ENCODE results near the gene JAK1.
A peak's percentile ranks its signal among the peaks of the same experiment; 100 is the strongest.

Gene JAK1

GRCh38 chr1:64979358-64979757 lies 13.0 kb upstream of the JAK1 start:
- DNase-seq, result no peak

GRCh38 chr1:64976361-64976760 lies 10.0 kb upstream of the JAK1 start:
- DNase-seq, result no peak

GRCh38 chr1:64975740-64976139 lies 9.4 kb upstream of the JAK1 start:
- DNase-seq, result no peak

GRCh38 chr1:64975127-64975526 lies 8.8 kb upstream of the JAK1 start:
- DNase-seq, result no peak

GRCh38 chr1:64974288-64974825 lies 8.0 kb upstream of the JAK1 start:
- peak; percentile 72 for DNase-seq

GRCh38 chr1:64973061-64973647 lies 6.8 kb upstream of the JAK1 start:
- no peak for DNase-seq

- no peak for DNase-seq
Observed at GRCh38 chr1:64969305-64970046, 3.1 kb upstream of the JAK1 start.

GRCh38 chr1:64967381-64967780 lies 1.0 kb upstream of the JAK1 start:
- DNase-seq, result no peak

GRCh38 chr1:64965366-64966157 lies 787 bp downstream of the JAK1 start:
- no peak for DNase-seq

GRCh38 chr1:64963466-64963865 lies 2.9 kb downstream of the JAK1 start:
- DNase-seq, result no peak

GRCh38 chr1:64962441-64962840 lies 3.9 kb downstream of the JAK1 start:
- no peak for DNase-seq

GRCh38 chr1:64961923-64962322 lies 4.4 kb downstream of the JAK1 start:
- no peak for DNase-seq

GRCh38 chr1:64960731-64961130 lies 5.6 kb downstream of the JAK1 start:
- no peak for DNase-seq

- DNase-seq, result no peak
Observed at GRCh38 chr1:64959986-64960385, 6.4 kb downstream of the JAK1 start.

- DNase-seq, result no peak
Observed at GRCh38 chr1:64956733-64957441, 9.5 kb downstream of the JAK1 start.

GRCh38 chr1:64956010-64956640 lies 10.2 kb downstream of the JAK1 start:
- no peak for DNase-seq

- DNase-seq, result no peak
Observed at GRCh38 chr1:64955097-64956009, 11.0 kb downstream of the JAK1 start.

- no peak for DNase-seq
Observed at GRCh38 chr1:64953241-64953640, 13.1 kb downstream of the JAK1 start.

- no peak for DNase-seq
Observed at GRCh38 chr1:64950284-64950809, 16.0 kb downstream of the JAK1 start.

- DNase-seq, result no peak
Observed at GRCh38 chr1:64948905-64949833, 17.2 kb downstream of the JAK1 start.
